ENCODE results near the gene MTG2. TPM values are rescaled to one million over a fixed set of nuclear protein-coding genes. Genes with fewer than 3 reads are reported as not detected.

MTG2 gene
- total and polyA plus RNA-seq, 2 of the 13 experiments (the other 11 are each of a cell fraction or from before 2014, with no cell fraction given): 20.4 to 37.8 TPM

GRCh38 chr20:62135573-62136266 lies 47.1 kb upstream of the MTG2 start (continued):
- TF ChIP-seq ZBTB2 (CRISPR knock-in tag; IDR thresholded peaks at IDR 0.05; ENCODE audit: low read depth) (no peak; the same call in 1 of the 2 replicates), BCL3 (CRISPR knock-in tag; IDR thresholded peaks at IDR 0.05) (peak; percentile 40; the same call in 1 of the 2 replicates), LBX2 (CRISPR knock-in tag; IDR thresholded peaks at IDR 0.05; ENCODE audit: borderline replicate concordance) (no peak), HDAC6 (IDR thresholded peaks at IDR 0.05; ENCODE audit: low read depth, low read length) (no peak), ZSCAN25 (CRISPR knock-in tag; IDR thresholded peaks at IDR 0.05) (no peak), PRDM10 (CRISPR knock-in tag; IDR thresholded peaks at IDR 0.05; ENCODE audit: low read depth) (no peak), ZNF552 (CRISPR knock-in tag; IDR thresholded peaks at IDR 0.05; ENCODE audit: borderline replicate concordance) (no peak), CHCHD3 (CRISPR knock-in tag; IDR thresholded peaks at IDR 0.05) (no peak), PATZ1 (CRISPR knock-in tag; IDR thresholded peaks at IDR 0.05) (peak; percentile 16; the same call in 1 of the 2 replicates), ZNF841 (CRISPR knock-in tag; IDR thresholded peaks at IDR 0.05; ENCODE audit: borderline replicate concordance) (no peak), CHD2 (IDR thresholded peaks at IDR 0.05; ENCODE audit: low read depth, low read length) (0 out of 2 replicates have a peak, but pooled peaks have one; percentile 17), NRL (CRISPR knock-in tag; IDR thresholded peaks at IDR 0.05; ENCODE audit: borderline replicate concordance) (0 out of 2 replicates have a peak, but pooled peaks have one; percentile 58), POGK (CRISPR knock-in tag; conservative IDR thresholded peaks at IDR 0.05) (no peak)

Data from HepG2 (cell line).